GM19468 (cell line): ENCODE data around the gene NCSTN.

Experiments used
- ATAC-seq: cut with Tn5 transposase; IDR thresholded peaks from one replicate; pipeline ENCODE4 v1.9.1; 2021; ENCODE audit warnings: mild to moderate bottlenecking, moderate library complexity, moderate number of reproducible peaks; ENCODE audit not compliant: unreplicated experiment; ENCODE audit errors: extremely low read depth

The NCSTN gene

GRCh38 chr1:160346958-160347357, 3.8 kb downstream of the NCSTN start:
- ATAC-seq: no peak

GRCh38 chr1:160351629-160352028, 8.4 kb downstream of the NCSTN start:
- ATAC-seq: no peak

GRCh38 chr1:160352555-160352954, 9.4 kb downstream of the NCSTN start:
- ATAC-seq: no peak

- no peak for ATAC-seq
Measured at GRCh38 chr1:160353223-160353622, 10.0 kb downstream of the NCSTN start.

- no peak for ATAC-seq
Measured at GRCh38 chr1:160354388-160354985, 11.3 kb downstream of the NCSTN start.

- ATAC-seq: no peak
Measured at GRCh38 chr1:160357286-160358002, 14.3 kb downstream of the NCSTN start.

- ATAC-seq: no peak
Measured at GRCh38 chr1:160358073-160358472, 14.9 kb downstream of the NCSTN start.

GRCh38 chr1:160359559-160360226, 16.5 kb downstream of the NCSTN start:
- no peak for ATAC-seq

GRCh38 chr1:160360227-160360695, 17.1 kb downstream of the NCSTN start:
- ATAC-seq: no peak

- ATAC-seq: no peak
Measured at GRCh38 chr1:160361199-160361598, 18.0 kb downstream of the NCSTN start.

GRCh38 chr1:160361814-160362167, 18.6 kb downstream of the NCSTN start:
- no peak for ATAC-seq

GRCh38 chr1:160362168-160362957, 19.2 kb downstream of the NCSTN start:
- no peak for ATAC-seq

- ATAC-seq: no peak
Measured at GRCh38 chr1:160363010-160363409, 19.8 kb downstream of the NCSTN start.

GRCh38 chr1:160363951-160364735, 21.0 kb downstream of the NCSTN start:
- no peak for ATAC-seq

GRCh38 chr1:160365325-160365724, 22.1 kb downstream of the NCSTN start:
- no peak for ATAC-seq

- ATAC-seq: no peak
Measured at GRCh38 chr1:160366731-160367515, 23.7 kb downstream of the NCSTN start, which contains the start of gene NHLH1. TSS of gene NHLH1 (plus strand) at chr1:160367071. CDS start at chr1:160370732, 3,661 bp downstream.

- no peak for ATAC-seq
Measured at GRCh38 chr1:160367516-160367900, 24.3 kb downstream of the NCSTN start.

GRCh38 chr1:160367934-160368923, 25.0 kb downstream of the NCSTN start:
- no peak for ATAC-seq
